ENCODE results near the gene PCMTD2.
A peak's percentile ranks its signal among the peaks of the same experiment; 100 is the strongest.

PCMTD2 gene

DNA sequence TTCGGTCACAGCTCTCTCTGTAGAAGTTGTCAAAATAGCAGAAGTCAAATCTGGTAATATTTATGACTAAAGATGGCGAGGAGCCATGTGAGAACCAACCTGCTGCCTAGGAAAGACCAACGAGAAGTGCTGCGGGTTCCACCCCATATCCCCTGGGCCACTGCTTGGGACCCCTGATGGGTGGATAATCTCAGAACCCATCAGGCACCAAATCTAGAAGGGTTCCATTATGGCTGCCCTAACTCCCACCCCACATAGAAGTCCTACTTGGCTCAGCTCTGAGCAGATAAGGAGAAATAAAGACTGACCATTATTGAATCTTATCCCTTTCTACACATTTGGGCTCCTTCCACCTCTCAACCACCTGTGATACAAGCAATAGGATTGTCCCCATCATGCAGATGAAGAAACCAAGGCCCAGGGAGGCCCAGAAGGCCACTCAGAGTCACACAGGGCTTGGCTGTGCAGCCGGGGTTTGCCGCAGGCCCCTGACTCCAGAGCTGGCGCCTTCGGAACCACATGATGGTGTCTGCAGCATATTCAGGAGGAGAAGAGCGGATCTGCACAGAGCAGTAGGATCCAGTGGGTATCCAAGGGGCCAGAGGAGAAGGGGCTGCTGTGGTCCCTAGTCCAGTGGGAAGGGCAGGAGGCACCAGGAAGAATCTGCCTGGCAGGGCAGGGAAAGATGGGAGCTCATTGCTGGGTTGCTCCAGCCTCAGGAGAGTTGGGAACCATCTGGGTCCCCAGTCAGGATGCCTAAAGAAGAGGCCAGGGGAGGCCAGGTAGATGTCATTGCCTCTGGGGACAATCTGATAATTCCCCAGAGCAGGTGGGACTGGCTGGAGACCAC lies 9.6 kb upstream of the PCMTD2 start:
- TF ChIP-seq MYC (IDR thresholded peaks at IDR 0.05; ENCODE audit: low read depth, low read length) (no peak), POLR2A (IDR thresholded peaks at IDR 0.05; ENCODE audit: extremely low read depth, insufficient read length) (no peak)
- TF ChIP-seq, protein P1, sequence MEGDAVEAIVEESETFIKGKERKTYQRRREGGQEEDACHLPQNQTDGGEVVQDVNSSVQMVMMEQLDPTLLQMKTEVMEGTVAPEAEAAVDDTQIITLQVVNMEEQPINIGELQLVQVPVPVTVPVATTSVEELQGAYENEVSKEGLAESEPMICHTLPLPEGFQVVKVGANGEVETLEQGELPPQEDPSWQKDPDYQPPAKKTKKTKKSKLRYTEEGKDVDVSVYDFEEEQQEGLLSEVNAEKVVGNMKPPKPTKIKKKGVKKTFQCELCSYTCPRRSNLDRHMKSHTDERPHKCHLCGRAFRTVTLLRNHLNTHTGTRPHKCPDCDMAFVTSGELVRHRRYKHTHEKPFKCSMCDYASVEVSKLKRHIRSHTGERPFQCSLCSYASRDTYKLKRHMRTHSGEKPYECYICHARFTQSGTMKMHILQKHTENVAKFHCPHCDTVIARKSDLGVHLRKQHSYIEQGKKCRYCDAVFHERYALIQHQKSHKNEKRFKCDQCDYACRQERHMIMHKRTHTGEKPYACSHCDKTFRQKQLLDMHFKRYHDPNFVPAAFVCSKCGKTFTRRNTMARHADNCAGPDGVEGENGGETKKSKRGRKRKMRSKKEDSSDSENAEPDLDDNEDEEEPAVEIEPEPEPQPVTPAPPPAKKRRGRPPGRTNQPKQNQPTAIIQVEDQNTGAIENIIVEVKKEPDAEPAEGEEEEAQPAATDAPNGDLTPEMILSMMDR (IDR thresholded peaks at IDR 0.05; ENCODE audit: low read depth, low read length) = no peak
- TF ChIP-seq, protein P2, sequence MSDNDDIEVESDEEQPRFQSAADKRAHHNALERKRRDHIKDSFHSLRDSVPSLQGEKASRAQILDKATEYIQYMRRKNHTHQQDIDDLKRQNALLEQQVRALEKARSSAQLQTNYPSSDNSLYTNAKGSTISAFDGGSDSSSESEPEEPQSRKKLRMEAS (IDR thresholded peaks at IDR 0.05; ENCODE audit: low read depth, low read length) = no peak
- H3K4me3 ChIP-seq (ENCODE audit: low read depth, low read length) = no peak overlapping the region
- no peak for DNase-seq (ENCODE audit: low read depth)

- DNase-seq (ENCODE audit: low read depth) = no peak
- no peak overlapping the region for H3K4me3 ChIP-seq (ENCODE audit: low read depth, low read length)
- TF ChIP-seq, protein P1 (IDR thresholded peaks at IDR 0.05; ENCODE audit: low read depth, low read length) = no peak
- TF ChIP-seq POLR2A (IDR thresholded peaks at IDR 0.05; ENCODE audit: extremely low read depth, insufficient read length) (no peak), MYC (IDR thresholded peaks at IDR 0.05; ENCODE audit: low read depth, low read length) (no peak)
- TF ChIP-seq, protein P2 (IDR thresholded peaks at IDR 0.05; ENCODE audit: low read depth, low read length) = no peak
Observed at GRCh38 chr20:64246616-64247306, 8.8 kb upstream of the PCMTD2 start.

- no peak for DNase-seq (ENCODE audit: low read depth)
- no peak overlapping the region for H3K4me3 ChIP-seq (ENCODE audit: low read depth, low read length)
- TF ChIP-seq POLR2A (IDR thresholded peaks at IDR 0.05; ENCODE audit: extremely low read depth, insufficient read length) (no peak), MYC (IDR thresholded peaks at IDR 0.05; ENCODE audit: low read depth, low read length) (no peak)
- TF ChIP-seq, protein P2 (IDR thresholded peaks at IDR 0.05; ENCODE audit: low read depth, low read length) = no peak
- TF ChIP-seq, protein P1 (IDR thresholded peaks at IDR 0.05; ENCODE audit: low read depth, low read length) = no peak
Observed at GRCh38 chr20:64247307-64247618, 8.3 kb upstream of the PCMTD2 start.

- no peak overlapping the region for H3K4me3 ChIP-seq (ENCODE audit: low read depth, low read length)
- TF ChIP-seq, protein P1 (IDR thresholded peaks at IDR 0.05; ENCODE audit: low read depth, low read length) = no peak
- TF ChIP-seq MYC (IDR thresholded peaks at IDR 0.05; ENCODE audit: low read depth, low read length) = no peak
- TF ChIP-seq, protein P2 (IDR thresholded peaks at IDR 0.05; ENCODE audit: low read depth, low read length) = no peak
- no peak for TF ChIP-seq POLR2A (IDR thresholded peaks at IDR 0.05; ENCODE audit: extremely low read depth, insufficient read length)
- DNase-seq (ENCODE audit: low read depth) = peak; percentile 47
Observed at GRCh38 chr20:64247970-64248841, 7.3 kb upstream of the PCMTD2 start.

GRCh38 chr20:64250027-64250426 lies 5.5 kb upstream of the PCMTD2 start:
- no peak for DNase-seq (ENCODE audit: low read depth)
- no peak overlapping the region for H3K4me3 ChIP-seq (ENCODE audit: low read depth, low read length)
- TF ChIP-seq POLR2A (IDR thresholded peaks at IDR 0.05; ENCODE audit: extremely low read depth, insufficient read length) (no peak), MYC (IDR thresholded peaks at IDR 0.05; ENCODE audit: low read depth, low read length) (no peak)
- TF ChIP-seq, protein P1 (IDR thresholded peaks at IDR 0.05; ENCODE audit: low read depth, low read length) = no peak
- TF ChIP-seq, protein P2 (IDR thresholded peaks at IDR 0.05; ENCODE audit: low read depth, low read length) = no peak
